Measurements from ENCODE around the gene CIAO1.
"Not testable (repeated sequence)": the region's sequence is repeated elsewhere in the genome, so short reads cannot be mapped to it uniquely, and the experiment has no call there.

The CIAO1 gene

DNA sequence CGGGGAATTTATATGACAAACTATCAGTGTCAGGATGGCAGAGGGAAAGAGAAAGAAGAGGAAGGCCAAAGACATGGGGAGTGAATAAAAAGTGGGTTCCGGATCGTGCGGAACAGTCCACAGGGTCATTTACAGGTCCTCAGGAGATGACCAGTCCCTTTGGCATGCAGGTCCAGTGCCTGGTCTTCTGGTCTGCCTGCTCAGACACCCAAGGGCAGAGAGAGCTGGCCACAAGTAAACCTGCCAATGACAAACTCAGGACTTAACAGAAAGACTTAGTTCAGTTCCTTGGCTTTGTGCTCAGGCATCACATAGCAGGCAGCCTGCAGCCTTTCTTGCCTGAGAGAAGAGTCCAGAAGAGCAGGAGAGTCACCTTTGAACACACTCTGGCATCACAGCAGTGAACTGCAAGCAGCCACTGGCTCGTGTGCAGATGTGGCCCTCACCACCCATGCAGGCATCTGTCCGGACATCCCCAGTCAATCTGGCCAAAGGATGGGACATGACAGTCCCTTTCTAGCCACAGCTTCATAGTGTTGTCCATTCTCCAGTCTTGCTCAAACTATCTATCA lies 14.2 kb upstream of the CIAO1 start:
- no peak for DNase-seq

GRCh38 chr2:96252526-96252925 lies 13.5 kb upstream of the CIAO1 start:
- DNase-seq = no peak

- DNase-seq = no peak
Measured at GRCh38 chr2:96253006-96253405, 13.0 kb upstream of the CIAO1 start.

- DNase-seq = no peak
Measured at GRCh38 chr2:96254571-96254970, 11.5 kb upstream of the CIAO1 start.

- no peak for DNase-seq
Measured at GRCh38 chr2:96256611-96257113, 9.4 kb upstream of the CIAO1 start.

DNA sequence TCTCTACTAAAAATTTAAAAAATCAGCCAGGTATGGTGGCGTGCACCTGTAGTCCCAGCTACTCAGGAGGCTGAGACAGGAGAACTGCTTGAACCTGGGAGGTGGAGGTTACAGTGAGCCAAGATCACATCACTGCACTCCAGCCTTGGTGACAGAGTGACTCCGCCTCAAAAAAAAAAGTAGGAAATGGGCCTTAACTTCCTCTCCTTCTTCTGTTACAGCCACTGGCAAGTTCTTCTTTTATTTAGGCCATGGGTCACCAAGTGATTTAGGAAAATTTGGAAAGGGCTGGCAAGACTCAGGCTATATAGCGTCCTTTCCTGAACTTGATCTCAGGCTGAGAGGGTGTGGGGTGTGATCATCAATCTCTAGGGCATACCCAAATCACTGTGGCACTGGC lies 8.3 kb upstream of the CIAO1 start:
- not testable (repeated sequence) for DNase-seq

GRCh38 chr2:96258166-96259022 lies 7.6 kb upstream of the CIAO1 start:
- no peak for DNase-seq

DNA sequence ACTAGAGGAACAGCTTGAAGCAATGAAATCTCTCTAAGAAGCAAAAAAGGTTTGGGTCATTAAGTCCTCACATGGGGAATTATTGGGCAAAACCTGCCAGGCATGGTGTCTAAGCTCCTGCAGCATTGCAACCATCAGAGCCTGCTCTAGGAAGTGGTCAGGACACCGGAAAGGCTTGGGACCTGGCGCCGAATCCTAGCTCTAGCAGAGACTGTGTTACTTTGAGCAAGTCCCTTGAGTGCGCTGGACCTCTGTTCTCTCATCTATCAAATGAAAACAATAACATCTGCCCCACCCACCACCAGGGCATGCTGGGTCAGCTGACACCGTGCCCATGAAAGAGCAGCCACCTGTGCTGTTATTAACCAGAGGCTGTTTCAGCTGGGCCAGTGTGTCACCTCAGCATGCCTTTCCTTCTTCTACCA lies 6.5 kb upstream of the CIAO1 start:
- DNase-seq = no peak

DNA sequence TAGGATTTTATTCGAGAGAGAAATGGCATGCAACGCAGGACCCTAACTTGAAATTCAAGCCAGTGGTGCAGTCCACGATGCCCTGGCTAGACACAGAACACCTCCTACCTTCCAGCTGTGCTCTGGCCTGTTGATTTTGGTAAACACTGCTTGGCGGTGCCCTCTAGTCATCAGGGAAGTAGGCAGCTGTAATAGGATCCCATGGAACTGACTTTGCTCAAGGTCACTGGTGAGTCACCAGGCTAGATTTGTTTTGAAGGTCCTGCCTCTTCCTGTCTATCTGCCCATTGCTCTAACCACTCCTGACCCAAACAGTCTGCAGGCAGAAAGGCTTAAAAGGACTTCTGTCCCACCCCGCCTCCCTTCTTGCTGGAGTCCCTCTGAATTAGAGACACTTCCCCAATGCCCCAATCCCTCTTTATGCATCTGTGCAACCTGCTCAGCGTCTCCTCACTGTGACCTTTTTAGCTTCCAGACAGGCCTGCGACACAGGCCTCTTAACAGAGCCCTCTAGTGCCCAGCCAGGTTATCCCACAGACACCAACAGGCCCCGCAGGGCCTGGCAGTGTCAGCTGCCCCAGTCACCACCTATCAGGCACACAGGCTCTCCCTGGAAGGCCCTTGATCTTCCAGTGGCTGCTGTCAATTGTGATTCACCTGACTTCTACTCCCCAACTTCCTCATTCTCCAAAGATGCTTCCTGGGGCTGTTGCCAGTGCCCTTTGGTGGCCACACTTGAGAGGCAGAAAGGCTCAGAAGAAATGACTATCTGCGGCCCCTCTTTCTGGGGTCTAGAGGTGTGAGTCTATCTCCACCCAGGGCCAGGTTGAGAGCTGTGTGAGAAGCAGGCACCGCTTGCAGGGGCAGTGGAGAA lies 5.4 kb upstream of the CIAO1 start:
- DNase-seq = peak in 1 of 2 donors; percentile 15

- no peak for DNase-seq
Measured at GRCh38 chr2:96261328-96262003, 4.6 kb upstream of the CIAO1 start.

- DNase-seq = no peak
Measured at GRCh38 chr2:96262306-96262705, 3.7 kb upstream of the CIAO1 start.

- DNase-seq = no peak
Measured at GRCh38 chr2:96264086-96264485, 1.9 kb upstream of the CIAO1 start.

GRCh38 chr2:96264656-96265348 lies 1.2 kb upstream of the CIAO1 start:
- no peak for DNase-seq

- peak; percentile 33 to 43 for DNase-seq
Measured at GRCh38 chr2:96265349-96265839, 631 bp upstream of the CIAO1 start.

DNA sequence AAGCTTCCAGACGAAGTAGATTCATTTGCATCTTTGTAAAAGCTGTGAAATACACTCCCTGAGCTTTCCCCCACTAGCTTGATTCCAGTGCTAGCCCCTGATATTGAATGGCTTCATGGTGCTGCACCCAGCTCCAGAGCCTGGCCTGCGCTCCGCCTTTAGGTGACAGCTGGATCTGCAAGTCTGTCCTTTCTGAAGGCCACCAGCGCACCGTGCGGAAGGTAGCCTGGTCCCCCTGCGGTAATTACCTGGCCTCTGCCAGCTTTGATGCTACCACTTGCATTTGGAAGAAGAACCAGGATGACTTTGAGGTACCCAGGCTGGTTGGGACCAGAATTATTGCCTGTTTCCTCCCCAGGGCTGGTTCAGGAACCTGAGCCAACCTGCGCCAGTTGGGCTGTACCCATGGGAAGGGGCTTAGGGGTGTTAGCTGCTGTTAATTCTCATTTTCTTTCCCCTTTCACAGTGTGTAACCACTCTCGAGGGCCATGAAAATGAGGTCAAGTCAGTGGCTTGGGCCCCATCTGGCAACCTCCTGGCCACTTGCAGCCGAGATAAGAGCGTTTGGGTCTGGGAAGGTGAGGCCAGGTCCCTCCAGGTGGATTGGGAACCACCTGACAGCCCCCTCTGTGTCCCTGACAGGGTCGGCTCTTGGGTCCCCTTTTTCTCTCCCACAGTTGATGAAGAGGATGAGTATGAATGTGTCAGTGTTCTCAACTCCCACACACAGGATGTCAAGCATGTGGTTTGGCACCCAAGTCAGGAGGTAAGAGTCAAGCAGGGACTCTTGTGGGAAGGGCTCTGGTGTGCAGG lies 1.3 kb downstream of the CIAO1 start:
- peak; percentile 22 to 28 for DNase-seq

GRCh38 chr2:96271995-96272394 lies 6.0 kb downstream of the CIAO1 start:
- no peak for DNase-seq

- DNase-seq = no peak
Measured at GRCh38 chr2:96273763-96274162, 7.7 kb downstream of the CIAO1 start.

- no peak for DNase-seq
Measured at GRCh38 chr2:96274355-96275056, 8.5 kb downstream of the CIAO1 start.

DNA sequence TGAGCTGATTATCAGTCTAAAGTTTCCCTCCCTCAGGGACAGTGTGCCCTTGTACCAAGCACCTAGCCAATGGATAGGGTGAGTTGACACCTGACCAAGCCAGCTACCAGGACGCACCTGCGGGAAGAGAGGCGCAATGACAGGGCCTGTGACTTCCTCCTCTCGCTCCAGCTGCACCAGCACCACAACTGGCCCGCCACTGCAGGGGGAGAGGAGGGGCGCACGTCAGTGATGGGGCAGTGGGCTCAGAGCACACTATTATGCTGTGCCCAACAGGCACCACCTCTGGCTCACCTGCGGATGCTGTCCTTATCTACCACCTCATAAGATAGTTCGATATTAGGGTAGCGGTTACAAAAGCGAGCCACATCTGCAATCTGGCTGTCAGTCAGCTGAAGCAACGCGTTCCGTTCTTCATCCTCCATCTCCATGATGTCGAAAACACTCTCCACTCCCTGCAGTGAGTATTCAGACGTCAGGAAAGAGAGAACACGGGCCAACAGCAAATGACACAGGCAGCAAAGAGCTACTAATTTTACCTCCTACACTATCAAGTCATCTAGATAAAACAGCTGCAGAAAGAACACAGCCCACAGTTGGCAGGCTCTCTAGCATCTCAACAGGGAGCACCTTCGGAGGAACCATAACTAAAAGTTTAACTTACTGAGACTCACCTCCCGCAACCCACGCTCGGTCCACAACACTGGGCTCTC lies 10.9 kb downstream of the CIAO1 start:
- DNase-seq = no peak

Measured in activated CD4-positive, alpha-beta T cell treated with anti-CD3 and anti-CD28 coated beads for 4 hours (primary cell).